Loucy (cell line): ENCODE measurements around the gene AAMDC.

Source experiments
- CTCF ChIP-seq: fragments of 200-600 bp; sonication (generic); conservative IDR thresholded peaks from 2 replicates; pipeline ENCODE4 v1.5.1; 2014; ENCODE audit warnings: mild to moderate bottlenecking, antibody characterized with exemption, low read length
- EZH2phosphoT487 ChIP-seq: fragments of 200-600 bp; IDR thresholded peaks from 2 replicates; pipeline ENCODE4 v1.6.1; 2018; ENCODE audit warnings: antibody characterized with exemption, mild to moderate bottlenecking, moderate library complexity, borderline replicate concordance

- TF ChIP-seq CTCF (no peak), EZH2phosphoT487 (no peak)
Observed at GRCh38 chr11:77865805-77866204, 44.9 kb downstream of the AAMDC start.
